ENCODE data around the gene PRICKLE1.

Gene PRICKLE1

DNA sequence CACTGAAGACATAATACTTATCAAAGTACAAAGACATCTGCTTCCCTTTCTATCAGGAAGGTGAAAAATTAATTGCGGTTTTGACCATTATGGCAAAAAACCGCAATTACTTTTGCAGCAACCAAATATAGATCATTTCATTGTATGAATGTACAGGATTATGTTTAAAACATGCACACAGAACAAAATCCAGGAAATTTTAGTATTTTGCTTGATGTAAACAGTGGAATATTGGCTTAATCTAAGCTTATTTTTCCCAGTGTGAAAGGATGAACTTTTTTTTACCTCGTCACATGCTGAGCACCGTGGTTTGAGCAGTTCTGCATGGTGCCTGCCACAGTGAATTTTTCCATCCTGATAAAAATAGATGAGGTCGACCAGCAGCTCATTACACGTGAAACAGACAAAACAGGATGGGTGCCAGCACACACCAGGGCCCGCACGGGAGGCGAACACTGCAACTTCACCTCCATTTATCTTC is 121.2 kb downstream of the PRICKLE1 start:
- peak; percentile 47 for DNase-seq (ENCODE audit: extremely low read depth, insufficient read length)
- H3K4me3 ChIP-seq (replicated peaks; ENCODE audit: low read depth, low read length) = peak overlapping the region; percentile 19; the same call in 1 of the 2 replicates
- TF ChIP-seq, protein P1, sequence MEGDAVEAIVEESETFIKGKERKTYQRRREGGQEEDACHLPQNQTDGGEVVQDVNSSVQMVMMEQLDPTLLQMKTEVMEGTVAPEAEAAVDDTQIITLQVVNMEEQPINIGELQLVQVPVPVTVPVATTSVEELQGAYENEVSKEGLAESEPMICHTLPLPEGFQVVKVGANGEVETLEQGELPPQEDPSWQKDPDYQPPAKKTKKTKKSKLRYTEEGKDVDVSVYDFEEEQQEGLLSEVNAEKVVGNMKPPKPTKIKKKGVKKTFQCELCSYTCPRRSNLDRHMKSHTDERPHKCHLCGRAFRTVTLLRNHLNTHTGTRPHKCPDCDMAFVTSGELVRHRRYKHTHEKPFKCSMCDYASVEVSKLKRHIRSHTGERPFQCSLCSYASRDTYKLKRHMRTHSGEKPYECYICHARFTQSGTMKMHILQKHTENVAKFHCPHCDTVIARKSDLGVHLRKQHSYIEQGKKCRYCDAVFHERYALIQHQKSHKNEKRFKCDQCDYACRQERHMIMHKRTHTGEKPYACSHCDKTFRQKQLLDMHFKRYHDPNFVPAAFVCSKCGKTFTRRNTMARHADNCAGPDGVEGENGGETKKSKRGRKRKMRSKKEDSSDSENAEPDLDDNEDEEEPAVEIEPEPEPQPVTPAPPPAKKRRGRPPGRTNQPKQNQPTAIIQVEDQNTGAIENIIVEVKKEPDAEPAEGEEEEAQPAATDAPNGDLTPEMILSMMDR (IDR thresholded peaks at IDR 0.05; ENCODE audit: insufficient read depth, low read length, poor library complexity, severe bottlenecking) = no peak
- no peaks in the 10 kb centered on the region for H3K36me3 ChIP-seq (ENCODE audit: control insufficient read depth, insufficient read depth, low read length)
- no peaks in the 10 kb centered on the region for H3K27me3 ChIP-seq (replicated peaks; ENCODE audit: control insufficient read depth, insufficient read depth, low read length)

DNA sequence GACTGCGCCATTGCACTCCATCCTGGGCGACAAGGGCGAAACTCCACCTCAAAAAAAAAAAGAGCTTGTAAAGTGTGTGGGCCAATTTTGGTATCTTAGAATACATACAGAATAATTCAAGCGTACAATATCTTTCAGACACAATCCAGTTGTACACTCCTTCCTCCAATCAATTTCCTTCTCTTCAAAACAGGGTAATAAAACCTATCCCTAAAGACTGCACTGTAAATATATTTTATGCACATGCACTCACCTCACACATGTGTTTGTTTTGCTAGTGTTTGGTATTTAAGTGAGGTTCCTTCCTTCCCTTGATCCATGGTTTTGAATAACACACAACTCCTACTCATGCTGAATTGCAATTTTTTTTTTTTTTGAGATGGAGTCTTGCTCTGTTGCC is 125.9 kb downstream of the PRICKLE1 start:
- no peaks in the 10 kb centered on the region for H3K27me3 ChIP-seq (replicated peaks; ENCODE audit: control insufficient read depth, insufficient read depth, low read length)
- no peak overlapping the region for H3K4me3 ChIP-seq (replicated peaks; ENCODE audit: low read depth, low read length)
- TF ChIP-seq, protein P1 (IDR thresholded peaks at IDR 0.05; ENCODE audit: insufficient read depth, low read length, poor library complexity, severe bottlenecking) = no peak
- no peaks in the 10 kb centered on the region for H3K36me3 ChIP-seq (ENCODE audit: control insufficient read depth, insufficient read depth, low read length)
- no peak for DNase-seq (ENCODE audit: extremely low read depth, insufficient read length)

DNA sequence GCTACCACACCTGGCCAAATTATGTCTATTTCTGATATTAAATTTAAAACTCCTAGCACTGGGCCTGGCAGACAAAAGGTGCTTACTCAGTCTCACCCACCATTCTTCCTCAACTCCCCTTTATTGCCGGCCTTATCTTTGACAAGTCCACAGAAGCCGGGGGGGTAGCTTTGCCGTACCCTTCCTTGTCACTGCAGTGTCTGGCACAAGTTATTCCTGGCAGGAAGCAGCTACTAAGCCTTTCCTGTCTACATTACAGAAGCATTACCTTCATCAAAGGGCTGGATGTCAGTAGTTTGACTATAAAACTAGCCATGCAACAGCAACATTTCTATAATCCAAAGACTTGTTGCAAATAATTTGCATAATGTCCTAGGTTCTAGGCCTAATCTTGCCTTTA is 127.1 kb downstream of the PRICKLE1 start:
- Histone ChIP-seq H3K36me3 (ENCODE audit: control insufficient read depth, insufficient read depth, low read length) (no peaks in the 10 kb centered on the region), H3K27me3 (replicated peaks; ENCODE audit: control insufficient read depth, insufficient read depth, low read length) (no peaks in the 10 kb centered on the region), H3K4me3 (replicated peaks; ENCODE audit: low read depth, low read length) (no peak overlapping the region)
- DNase-seq (ENCODE audit: extremely low read depth, insufficient read length) = no peak
- TF ChIP-seq, protein P1 (IDR thresholded peaks at IDR 0.05; ENCODE audit: insufficient read depth, low read length, poor library complexity, severe bottlenecking) = no peak

DNA sequence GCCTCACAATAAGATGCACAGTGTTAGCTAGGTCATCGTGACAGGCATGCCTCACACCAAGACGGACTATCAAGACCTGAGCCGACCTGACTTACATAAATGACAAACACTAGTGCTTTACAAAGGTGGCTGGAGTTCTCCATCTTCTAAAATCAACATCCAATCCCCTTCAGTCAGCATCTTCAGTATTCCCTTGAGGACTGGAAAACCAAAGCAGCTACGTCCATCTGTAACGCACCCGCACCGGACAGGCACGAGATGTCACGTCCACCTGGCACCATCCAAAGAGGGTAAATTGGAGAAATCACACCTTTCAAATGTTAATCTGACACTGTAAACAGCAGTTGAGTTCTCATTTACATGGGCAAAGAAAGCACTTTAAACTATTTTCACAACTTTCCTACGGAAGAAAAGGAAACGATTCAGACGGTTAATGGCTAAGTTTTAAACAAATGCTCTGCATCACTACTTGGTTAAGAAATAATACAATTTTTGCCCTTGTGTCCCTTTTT is 130.2 kb downstream of the PRICKLE1 start:
- Histone ChIP-seq H3K4me3 (replicated peaks; ENCODE audit: low read depth, low read length) (no peak overlapping the region), H3K27me3 (replicated peaks; ENCODE audit: control insufficient read depth, insufficient read depth, low read length) (no peaks in the 10 kb centered on the region), H3K36me3 (ENCODE audit: control insufficient read depth, insufficient read depth, low read length) (no peaks in the 10 kb centered on the region)
- TF ChIP-seq, protein P1 (IDR thresholded peaks at IDR 0.05; ENCODE audit: insufficient read depth, low read length, poor library complexity, severe bottlenecking) = no peak
- no peak for DNase-seq (ENCODE audit: extremely low read depth, insufficient read length)

DNA sequence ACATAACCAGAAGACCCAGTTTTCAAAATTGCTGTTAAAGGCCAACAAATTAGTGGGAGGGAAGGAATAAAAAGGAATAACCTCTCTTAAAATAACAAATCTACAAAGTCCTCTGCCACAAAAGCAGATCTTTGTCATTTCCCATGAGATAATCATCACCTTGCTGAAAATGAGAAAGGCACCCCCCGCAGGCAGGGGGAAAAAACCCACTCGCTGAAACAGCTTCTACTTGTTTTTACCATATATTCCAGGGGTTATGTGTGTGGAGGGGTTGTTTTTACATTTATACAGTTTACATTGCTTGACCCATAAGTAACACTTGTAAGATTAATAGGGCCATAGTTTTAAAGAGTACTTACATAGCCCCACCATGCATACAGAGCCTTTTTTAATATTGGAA is 131.0 kb downstream of the PRICKLE1 start:
- Histone ChIP-seq H3K36me3 (ENCODE audit: control insufficient read depth, insufficient read depth, low read length) (no peaks in the 10 kb centered on the region), H3K27me3 (replicated peaks; ENCODE audit: control insufficient read depth, insufficient read depth, low read length) (no peaks in the 10 kb centered on the region), H3K4me3 (replicated peaks; ENCODE audit: low read depth, low read length) (no peak overlapping the region)
- TF ChIP-seq, protein P1 (IDR thresholded peaks at IDR 0.05; ENCODE audit: insufficient read depth, low read length, poor library complexity, severe bottlenecking) = no peak
- DNase-seq (ENCODE audit: extremely low read depth, insufficient read length) = no peak

DNA sequence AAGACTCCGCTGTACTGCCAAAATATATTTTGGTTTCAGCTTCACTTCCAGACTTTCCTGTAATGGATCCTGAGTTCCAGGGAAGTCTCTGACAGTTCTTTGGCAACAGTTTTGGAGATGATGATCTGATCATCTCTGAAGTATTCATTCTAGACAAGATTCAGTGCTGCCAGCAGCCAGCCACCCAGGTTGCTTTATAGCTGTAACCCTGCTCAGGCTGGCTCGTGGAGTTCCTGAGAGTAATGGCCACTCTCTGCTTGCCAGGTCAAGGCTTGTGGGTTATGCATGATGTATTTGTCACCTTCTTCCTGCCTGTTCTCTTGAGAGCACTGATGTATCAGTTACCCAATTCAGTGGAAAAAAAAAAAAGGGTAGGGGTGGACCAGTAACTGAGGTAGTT is 139.3 kb downstream of the PRICKLE1 start:
- H3K4me3 ChIP-seq (replicated peaks; ENCODE audit: low read depth, low read length) = no peak overlapping the region
- H3K27me3 ChIP-seq (replicated peaks; ENCODE audit: control insufficient read depth, insufficient read depth, low read length) = no peaks in the 10 kb centered on the region
- TF ChIP-seq, protein P1 (IDR thresholded peaks at IDR 0.05; ENCODE audit: insufficient read depth, low read length, poor library complexity, severe bottlenecking) = no peak
- DNase-seq (ENCODE audit: extremely low read depth, insufficient read length) = no peak
- H3K36me3 ChIP-seq (ENCODE audit: control insufficient read depth, insufficient read depth, low read length) = peaks cover 4% of the 10 kb centered on the region

Data from GM06990 (cell line).